BE2C (cell line): ENCODE results near the gene RPS14.

Experiments used
- DNase-seq: peaks from one replicate; pipeline ENCODE4 v3.0.0-alpha.2; 2020
- H3K27me3 ChIP-seq: fragments of 250-450 bp; sonication (Bioruptor Pico); 2 replicates; pipeline ENCODE4 v1.5.1; 2020; ENCODE audit warnings: mild to moderate bottlenecking
- H3K36me3 ChIP-seq: fragments of 250-450 bp; sonication (Bioruptor Pico); 2 replicates; pipeline ENCODE4 v1.5.1; 2020; ENCODE audit warnings: mild to moderate bottlenecking
- H3K4me1 ChIP-seq: fragments of 250-450 bp; sonication (Bioruptor Pico); 2 replicates; pipeline ENCODE4 v1.5.1; 2020
- H3K4me3 ChIP-seq: 2 replicates; pipeline ENCODE4 v1.5.1; 2011; ENCODE audit warnings: low read depth, low read length
- H3K9me3 ChIP-seq: fragments of 250-450 bp; sonication (Bioruptor Pico); 2 replicates; pipeline ENCODE4 v1.5.1; 2020
- CTCF ChIP-seq: IDR thresholded peaks from 2 replicates; pipeline ENCODE4 v1.5.1; 2012; ENCODE audit warnings: mild to moderate bottlenecking, low read depth, low read length

RPS14 gene

DNA sequence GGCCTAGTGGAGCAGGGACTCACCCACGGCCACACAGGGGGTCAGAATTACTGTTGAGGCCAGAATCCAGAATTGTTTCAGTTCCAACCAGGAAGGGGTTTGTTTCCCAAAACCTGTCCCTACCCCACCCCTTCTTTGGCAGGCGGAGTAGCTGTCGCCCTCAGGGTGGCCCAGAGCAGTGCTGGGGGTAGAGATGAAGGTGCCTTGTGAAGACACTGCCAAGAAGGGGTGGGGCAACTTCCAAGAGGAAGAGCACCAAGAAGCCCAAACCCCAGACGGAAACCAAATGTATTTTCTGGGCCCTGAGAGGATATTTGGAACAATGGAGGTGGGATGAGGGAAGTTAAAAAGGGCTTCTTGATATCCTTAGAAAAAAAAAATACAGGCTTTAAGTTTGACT lies 47.0 kb upstream of the RPS14 start:
- peaks cover 5% of the 10 kb centered on the region for H3K36me3 ChIP-seq
- H3K4me1 ChIP-seq, result peaks cover 19% of the 10 kb centered on the region
- no peaks in the 10 kb centered on the region for H3K9me3 ChIP-seq

DNA sequence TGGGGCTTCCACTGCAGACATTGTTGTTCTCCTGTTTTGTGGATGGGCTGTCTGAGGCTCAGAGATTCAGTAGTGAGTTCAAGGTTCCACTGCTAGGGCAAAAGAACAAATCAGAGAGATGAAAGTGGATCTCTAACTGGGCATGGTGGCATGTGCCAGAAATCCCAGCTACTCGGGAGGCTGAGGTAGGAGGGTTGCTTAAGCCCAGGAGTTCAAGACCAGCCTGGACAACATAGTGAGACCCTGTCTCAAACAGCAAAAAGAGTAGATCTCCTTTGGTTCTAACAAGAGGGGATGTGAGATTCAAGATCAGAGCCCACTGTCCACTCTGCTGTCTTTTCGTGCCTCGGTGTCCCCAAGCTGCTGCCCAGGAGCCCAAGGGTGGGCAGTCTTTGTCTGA lies 46.6 kb upstream of the RPS14 start:
- Histone ChIP-seq H3K9me3 (no peaks in the 10 kb centered on the region), H3K4me1 (peaks cover 20% of the 10 kb centered on the region), H3K36me3 (peaks cover 9% of the 10 kb centered on the region), H3K27me3 (no peaks in the 10 kb centered on the region), H3K4me3 (no peak overlapping the region)
- no peak for DNase-seq
- no peak for TF ChIP-seq CTCF

More for the DNA sequence above, 47.0 kb upstream of the RPS14 start:
- Histone ChIP-seq H3K4me3 (no peak overlapping the region), H3K27me3 (no peaks in the 10 kb centered on the region)
- no peak for DNase-seq
- no peak for TF ChIP-seq CTCF

GRCh38 chr5:150492621-150493020 lies 43.1 kb upstream of the RPS14 start:
- no peak for DNase-seq
- Histone ChIP-seq H3K4me3 (no peak overlapping the region), H3K4me1 (peaks cover 15% of the 10 kb centered on the region), H3K27me3 (no peaks in the 10 kb centered on the region), H3K9me3 (no peaks in the 10 kb centered on the region), H3K36me3 (peaks cover 6% of the 10 kb centered on the region)
- no peak for TF ChIP-seq CTCF

- TF ChIP-seq CTCF, result no peak
Observed at GRCh38 chr5:150491876-150492275, 42.3 kb upstream of the RPS14 start.

GRCh38 chr5:150490754-150491153 lies 41.2 kb upstream of the RPS14 start:
- Histone ChIP-seq H3K4me3 (no peak overlapping the region), H3K27me3 (no peaks in the 10 kb centered on the region), H3K9me3 (no peaks in the 10 kb centered on the region), H3K36me3 (peaks cover 6% of the 10 kb centered on the region), H3K4me1 (peaks cover 11% of the 10 kb centered on the region)
- TF ChIP-seq CTCF, result no peak
- DNase-seq, result no peak

More at GRCh38 chr5:150491876-150492275, 42.3 kb upstream of the RPS14 start:
- H3K4me1 ChIP-seq, result peaks cover 11% of the 10 kb centered on the region
- DNase-seq, result no peak
- no peaks in the 10 kb centered on the region for H3K27me3 ChIP-seq
- no peaks in the 10 kb centered on the region for H3K9me3 ChIP-seq
- H3K36me3 ChIP-seq, result peaks cover 6% of the 10 kb centered on the region
- no peak overlapping the region for H3K4me3 ChIP-seq

- TF ChIP-seq CTCF, result no peak
- Histone ChIP-seq H3K4me1 (peaks cover 11% of the 10 kb centered on the region), H3K9me3 (no peaks in the 10 kb centered on the region), H3K36me3 (peaks cover 6% of the 10 kb centered on the region), H3K4me3 (no peak overlapping the region), H3K27me3 (no peaks in the 10 kb centered on the region)
- no peak for DNase-seq
Observed at GRCh38 chr5:150490296-150490669, 40.7 kb upstream of the RPS14 start.
